Bronchial epithelial cell (primary cell): Measurements from ENCODE around the gene KDM4B. TPM values are rescaled to one million over a fixed set of nuclear protein-coding genes. Genes with fewer than 3 reads are reported as not detected.

Experiments
- DNase-seq: peaks from one replicate; pipeline ENCODE4 v3.0.0-alpha.2; 2010; ENCODE audit warnings: low read depth
- FAIRE-seq: peaks from 2 replicates; lab custom pipeline; 2011; peaks lifted over from hg19 to GRCh38; lab: Jason Lieb, UNC
- H3K27me3 ChIP-seq: 2 replicates; pipeline ENCODE4 v1.5.1; 2011; ENCODE audit warnings: low read length; ENCODE audit not compliant: control insufficient read depth, insufficient read depth
- H3K36me3 ChIP-seq: 2 replicates; pipeline ENCODE4 v1.5.1; 2011; ENCODE audit warnings: low read length; ENCODE audit not compliant: control insufficient read depth, insufficient read depth
- H3K4me3 ChIP-seq: 2 replicates; pipeline ENCODE4 v1.5.1; 2011; ENCODE audit warnings: mild to moderate bottlenecking, low read depth, low read length, control low read depth
- total RNA-seq: library from RNA; depleted of rRNA; stranded (reverse); fragments of >200 nt; gene quantifications from 2 replicates; pipeline ENCODE4 v1.2.1, GENCODE V29; 2014
- TF ChIP-seq, protein P1 (sequence below): IDR thresholded peaks from 2 replicates; pipeline ENCODE4 v1.5.1; 2011; ENCODE audit warnings: mild to moderate bottlenecking, moderate library complexity, low read length, control low read depth, inconsistent platforms; ENCODE audit not compliant: insufficient read depth, severe bottlenecking

Gene KDM4B
- total RNA-seq, 1 donor from 2014 or later, result 12.6 TPM

DNA sequence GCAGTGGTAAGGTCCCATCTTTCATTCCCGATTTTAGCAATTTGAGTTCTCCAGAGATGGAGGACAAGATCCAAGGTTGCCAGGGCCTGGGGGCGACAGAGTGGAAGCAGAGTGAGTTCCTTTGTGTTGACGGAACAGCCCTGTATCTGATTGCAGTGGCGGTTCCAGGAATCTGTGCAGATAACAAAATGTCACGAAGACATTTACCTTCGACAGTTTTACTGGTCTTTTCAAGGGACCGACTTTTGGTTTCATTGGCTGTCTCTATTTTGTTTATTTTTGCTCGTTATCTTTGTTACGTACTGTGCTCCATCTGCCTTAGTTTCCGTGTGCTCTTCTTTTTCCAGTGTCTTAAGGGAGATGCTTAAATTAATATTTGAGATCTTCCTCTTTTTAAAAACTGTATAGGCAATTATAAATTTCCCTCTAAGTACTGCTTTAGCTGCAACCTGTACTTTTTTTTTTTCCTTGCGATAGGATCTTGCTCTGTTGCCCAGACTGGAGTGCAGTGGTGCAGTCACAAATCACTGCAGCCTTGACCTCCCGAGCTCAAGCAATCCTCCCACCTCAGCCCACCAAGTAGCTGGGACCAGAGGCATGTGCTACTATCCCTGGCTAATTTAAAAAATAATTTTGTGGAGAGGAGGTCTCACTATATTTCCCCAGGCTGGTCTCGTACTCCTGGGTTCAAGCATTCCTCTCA lies 23.2 kb downstream of the KDM4B start:
- Histone ChIP-seq H3K27me3 (no peaks in the 10 kb centered on the region), H3K36me3 (peaks cover 3% of the 10 kb centered on the region), H3K4me3 (no peak overlapping the region)
- TF ChIP-seq, protein P1, sequence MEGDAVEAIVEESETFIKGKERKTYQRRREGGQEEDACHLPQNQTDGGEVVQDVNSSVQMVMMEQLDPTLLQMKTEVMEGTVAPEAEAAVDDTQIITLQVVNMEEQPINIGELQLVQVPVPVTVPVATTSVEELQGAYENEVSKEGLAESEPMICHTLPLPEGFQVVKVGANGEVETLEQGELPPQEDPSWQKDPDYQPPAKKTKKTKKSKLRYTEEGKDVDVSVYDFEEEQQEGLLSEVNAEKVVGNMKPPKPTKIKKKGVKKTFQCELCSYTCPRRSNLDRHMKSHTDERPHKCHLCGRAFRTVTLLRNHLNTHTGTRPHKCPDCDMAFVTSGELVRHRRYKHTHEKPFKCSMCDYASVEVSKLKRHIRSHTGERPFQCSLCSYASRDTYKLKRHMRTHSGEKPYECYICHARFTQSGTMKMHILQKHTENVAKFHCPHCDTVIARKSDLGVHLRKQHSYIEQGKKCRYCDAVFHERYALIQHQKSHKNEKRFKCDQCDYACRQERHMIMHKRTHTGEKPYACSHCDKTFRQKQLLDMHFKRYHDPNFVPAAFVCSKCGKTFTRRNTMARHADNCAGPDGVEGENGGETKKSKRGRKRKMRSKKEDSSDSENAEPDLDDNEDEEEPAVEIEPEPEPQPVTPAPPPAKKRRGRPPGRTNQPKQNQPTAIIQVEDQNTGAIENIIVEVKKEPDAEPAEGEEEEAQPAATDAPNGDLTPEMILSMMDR, result no peak
- FAIRE-seq, result no peak
- DNase-seq, result no peak

DNA sequence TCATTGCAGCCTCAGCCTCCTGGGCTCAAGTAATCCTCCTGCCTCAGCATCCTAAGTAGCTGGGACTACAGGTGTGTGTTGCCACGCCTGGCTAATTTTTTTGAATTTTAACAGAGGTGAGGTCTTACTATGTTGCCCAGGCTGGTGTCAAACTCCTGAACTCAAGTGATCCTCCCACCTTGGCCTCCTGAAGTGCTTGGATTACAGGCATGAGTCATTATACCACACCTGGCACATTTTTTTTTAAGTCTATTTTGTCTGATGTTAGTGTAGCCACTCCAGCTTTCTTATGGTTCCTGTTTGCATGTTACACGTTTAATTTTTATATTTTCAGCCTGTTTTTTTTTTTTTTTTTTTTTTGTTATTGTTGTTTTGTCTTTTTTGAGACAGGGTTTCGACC lies 24.8 kb downstream of the KDM4B start:
- H3K4me3 ChIP-seq, result no peak overlapping the region
- no peaks in the 10 kb centered on the region for H3K27me3 ChIP-seq
- DNase-seq, result peak; percentile 33
- FAIRE-seq, result no peak
- H3K36me3 ChIP-seq, result peaks cover 7% of the 10 kb centered on the region
- TF ChIP-seq, protein P1, result no peak

DNA sequence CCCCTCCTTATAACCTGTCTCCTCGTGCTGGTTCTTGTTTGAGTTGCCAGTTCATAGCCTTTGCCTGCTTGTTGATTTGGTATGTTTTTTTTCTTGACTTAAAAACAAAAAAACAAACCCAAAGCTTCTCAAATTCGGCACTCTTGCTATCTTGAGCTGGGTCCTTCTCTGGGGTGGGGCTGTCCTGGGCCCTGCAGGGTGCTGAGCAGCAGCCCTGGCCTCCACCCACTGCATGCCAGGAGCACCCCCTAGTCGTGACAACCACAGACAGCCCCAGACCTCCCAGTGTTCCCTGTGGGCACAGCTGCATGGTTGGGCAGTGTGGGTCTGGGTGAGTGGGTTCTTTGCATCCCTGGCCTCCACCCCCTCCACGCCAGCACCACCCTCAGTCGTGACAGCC lies 27.8 kb downstream of the KDM4B start:
- TF ChIP-seq, protein P1, result no peak
- Histone ChIP-seq H3K4me3 (no peak overlapping the region), H3K36me3 (peaks cover 7% of the 10 kb centered on the region), H3K27me3 (no peaks in the 10 kb centered on the region)
- FAIRE-seq (no peak), DNase-seq (no peak)

DNA sequence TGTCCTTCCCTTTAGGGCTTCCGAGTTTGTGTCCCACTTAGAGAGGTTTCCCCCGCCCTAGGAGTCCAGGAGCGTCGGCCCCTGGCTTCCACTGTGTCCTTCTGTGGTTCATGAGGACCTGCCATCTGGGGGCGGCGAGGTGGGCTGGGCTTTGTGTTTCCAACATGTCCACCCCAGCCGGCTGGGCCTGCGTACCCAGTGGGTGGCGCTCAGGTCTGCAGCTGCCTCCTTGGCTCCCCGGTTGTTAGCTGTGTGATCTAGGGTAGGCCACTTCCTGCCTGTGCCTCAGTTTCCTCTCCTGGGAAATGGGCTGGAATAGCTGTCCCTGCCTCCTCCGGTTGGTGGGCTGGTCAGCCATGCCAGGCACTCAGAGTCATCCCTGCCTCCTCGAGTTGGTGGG lies 28.4 kb downstream of the KDM4B start:
- TF ChIP-seq, protein P1, result no peak
- H3K27me3 ChIP-seq, result no peaks in the 10 kb centered on the region
- FAIRE-seq, result no peak
- H3K36me3 ChIP-seq, result peaks cover 7% of the 10 kb centered on the region
- no peak for DNase-seq
- no peak overlapping the region for H3K4me3 ChIP-seq

DNA sequence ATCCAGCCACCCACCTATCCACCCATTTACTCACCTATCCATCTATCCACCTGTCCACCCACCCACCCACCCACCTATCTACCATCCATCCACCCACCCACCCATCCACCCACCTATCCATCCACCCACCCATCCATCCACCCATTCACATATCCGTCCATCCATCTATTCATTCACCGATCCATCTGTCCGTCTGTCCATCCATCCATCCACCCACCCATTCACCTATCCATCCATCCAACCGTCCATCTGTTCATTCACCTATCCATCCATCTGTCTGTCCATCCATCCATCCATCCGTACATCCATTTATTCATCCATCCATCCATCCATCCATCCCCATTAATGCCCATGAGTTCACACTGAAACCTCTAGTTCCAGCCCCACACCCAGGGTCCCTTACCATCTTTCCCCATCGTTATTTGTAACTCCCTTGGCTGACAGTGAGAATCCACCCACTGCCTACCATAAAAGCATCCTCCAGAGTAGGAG lies 31.3 kb downstream of the KDM4B start:
- FAIRE-seq, result no peak
- H3K36me3 ChIP-seq, result peaks cover 9% of the 10 kb centered on the region
- no peak overlapping the region for H3K4me3 ChIP-seq
- H3K27me3 ChIP-seq, result no peaks in the 10 kb centered on the region
- TF ChIP-seq, protein P1, result no peak
- no peak for DNase-seq
